Muscle of leg (tissue), 11 donors: ENCODE data around the gene TNNI2. TPM values are rescaled to one million over a fixed set of nuclear protein-coding genes. Genes with fewer than 3 reads are reported as not detected.

Experiments
- DNase-seq: peaks from one replicate; pipeline ENCODE4 v3.0.0; 2013
- H3K27ac ChIP-seq: one replicate; pipeline ENCODE4 v1.5.1; 2013; ENCODE audit warnings: mild to moderate bottlenecking, low read length, control low read depth
- H3K27me3 ChIP-seq: one replicate; pipeline ENCODE4 v1.6.1; 2013; ENCODE audit warnings: low read length; ENCODE audit not compliant: control insufficient read depth, insufficient read depth
- H3K36me3 ChIP-seq: one replicate; pipeline ENCODE4 v1.6.1; 2013; ENCODE audit warnings: low read length; ENCODE audit not compliant: control insufficient read depth, insufficient read depth
- H3K4me1 ChIP-seq: one replicate; pipeline ENCODE4 v1.6.1; 2013; ENCODE audit warnings: low read length; ENCODE audit not compliant: control insufficient read depth, insufficient read depth
- H3K4me3 ChIP-seq: one replicate; pipeline ENCODE4 v1.5.1; 2013; ENCODE audit warnings: low read length, control low read depth
- H3K9me3 ChIP-seq: replicated peaks from 2 replicates; pipeline ENCODE4 v1.6.1; 2013; ENCODE audit warnings: low read depth, low read length; ENCODE audit not compliant: control insufficient read depth
- whole genome bisulfite sequencing: methylation state at CpG from one replicate; pipeline ENCODE4 v1.1.5; 2013; ENCODE audit warnings: missing lambda C conversion rate; ENCODE audit not compliant: insufficient coverage; 5-methylcytosine and 5-hydroxymethylcytosine counted together
- polyA plus RNA-seq, 8 donors: library from polyadenylated mRNA; unstranded; fragments of 120-200 nt; gene quantifications; one replicate each; pipeline versions ENCODE4 v1.2.1 to v1.2.3, GENCODE V29; 2013; ENCODE audit warnings: inconsistent platforms in 1 of 8, low replicate concordance in 1 of 8; ENCODE audit not compliant: insufficient read length in 8 of 8, insufficient read depth in 1 of 8
- total RNA-seq: library from RNA; stranded (reverse); fragments of 120-200 nt; gene quantifications from one replicate; pipeline ENCODE4 v1.2.4, GENCODE V29; 2013

TNNI2 gene
- total and polyA plus RNA-seq, 9 donors: 1,548 to 4,090 (median 3,133) TPM

- no peak overlapping the region for H3K4me3 ChIP-seq
- DNase-seq: no peak
- no peak overlapping the region for H3K27ac ChIP-seq
- H3K36me3 ChIP-seq: no peaks in the 10 kb centered on the region
- H3K27me3 ChIP-seq: no peaks in the 10 kb centered on the region
- 100% methylated on average over 1 of the region's 1 CpG for WGBS
- H3K4me1 ChIP-seq: peaks cover 50% of the 10 kb centered on the region
- H3K9me3 ChIP-seq: no peaks in the 10 kb centered on the region
These were observed 21.3 kb downstream of the TNNI2 start for GRCh38 chr11:1860108-1860507.

- no peaks in the 10 kb centered on the region for H3K36me3 ChIP-seq
- peaks cover 41% of the 10 kb centered on the region for H3K4me1 ChIP-seq
- H3K9me3 ChIP-seq: no peaks in the 10 kb centered on the region
- H3K27ac ChIP-seq: no peak overlapping the region
- WGBS: 100% methylated on average over 3 of the region's 4 CpGs
- DNase-seq: no peak
- no peaks in the 10 kb centered on the region for H3K27me3 ChIP-seq
- no peak overlapping the region for H3K4me3 ChIP-seq
These were observed 22.9 kb downstream of the TNNI2 start for GRCh38 chr11:1861435-1862411.

GRCh38 chr11:1862588-1863351 is 24.0 kb downstream of the TNNI2 start:
- no peak overlapping the region for H3K27ac ChIP-seq
- DNase-seq: no peak
- H3K4me1 ChIP-seq: peaks cover 42% of the 10 kb centered on the region
- WGBS: 93% methylated on average over 9 of the region's 14 CpGs
- no peaks in the 10 kb centered on the region for H3K27me3 ChIP-seq
- no peaks in the 10 kb centered on the region for H3K36me3 ChIP-seq
- no peak overlapping the region for H3K4me3 ChIP-seq
- H3K9me3 ChIP-seq: no peaks in the 10 kb centered on the region

- H3K27ac ChIP-seq: peak overlapping the region; percentile 59
- no peaks in the 10 kb centered on the region for H3K36me3 ChIP-seq
- peaks cover 50% of the 10 kb centered on the region for H3K4me1 ChIP-seq
- WGBS: 26% methylated on average over 24 of the region's 27 CpGs
- no peaks in the 10 kb centered on the region for H3K9me3 ChIP-seq
- no peak overlapping the region for H3K4me3 ChIP-seq
- peak; percentile 95 for DNase-seq
- no peaks in the 10 kb centered on the region for H3K27me3 ChIP-seq
These were observed 24.8 kb downstream of the TNNI2 start for GRCh38 chr11:1863352-1864216.

- H3K9me3 ChIP-seq: no peaks in the 10 kb centered on the region
- peak overlapping the region; percentile 6 for H3K4me3 ChIP-seq
- WGBS: 29% methylated on average over 17 of the region's 18 CpGs
- H3K36me3 ChIP-seq: no peaks in the 10 kb centered on the region
- H3K4me1 ChIP-seq: peaks cover 56% of the 10 kb centered on the region
- peak overlapping the region; percentile 59 for H3K27ac ChIP-seq
- DNase-seq: no peak
- H3K27me3 ChIP-seq: no peaks in the 10 kb centered on the region
These were observed 25.4 kb downstream of the TNNI2 start for GRCh38 chr11:1864231-1864630.

- Histone ChIP-seq H3K9me3 (no peaks in the 10 kb centered on the region), H3K27me3 (no peaks in the 10 kb centered on the region), H3K36me3 (no peaks in the 10 kb centered on the region), H3K27ac (peak overlapping the region; percentile 59), H3K4me3 (peak overlapping the region; percentile 6), H3K4me1 (peaks cover 57% of the 10 kb centered on the region)
- peak; percentile 58 for DNase-seq
- WGBS: 66% methylated on average over 26 of the region's 30 CpGs
These were observed 26.3 kb downstream of the TNNI2 start for GRCh38 chr11:1864831-1865665.

- Histone ChIP-seq H3K27me3 (no peaks in the 10 kb centered on the region), H3K4me3 (no peak overlapping the region), H3K27ac (no peak overlapping the region), H3K36me3 (no peaks in the 10 kb centered on the region), H3K9me3 (no peaks in the 10 kb centered on the region), H3K4me1 (peaks cover 68% of the 10 kb centered on the region)
- no peak for DNase-seq
- WGBS: 87% methylated on average over 7 of the region's 8 CpGs
These were observed 27.4 kb downstream of the TNNI2 start for GRCh38 chr11:1866226-1866625.

GRCh38 chr11:1866776-1867175 is 28.0 kb downstream of the TNNI2 start:
- peaks cover 71% of the 10 kb centered on the region for H3K4me1 ChIP-seq
- H3K4me3 ChIP-seq: no peak overlapping the region
- no peak overlapping the region for H3K27ac ChIP-seq
- no peaks in the 10 kb centered on the region for H3K27me3 ChIP-seq
- no peak for DNase-seq
- 65% methylated on average over 14 of the region's 15 CpGs for WGBS
- no peaks in the 10 kb centered on the region for H3K9me3 ChIP-seq
- H3K36me3 ChIP-seq: no peaks in the 10 kb centered on the region

GRCh38 chr11:1867381-1867780 is 28.6 kb downstream of the TNNI2 start:
- H3K4me3 ChIP-seq: no peak overlapping the region
- H3K9me3 ChIP-seq: no peaks in the 10 kb centered on the region
- no peaks in the 10 kb centered on the region for H3K36me3 ChIP-seq
- no peak for DNase-seq
- H3K27me3 ChIP-seq: no peaks in the 10 kb centered on the region
- WGBS: 87% methylated on average over 6 of the region's 8 CpGs
- H3K27ac ChIP-seq: no peak overlapping the region
- peaks cover 71% of the 10 kb centered on the region for H3K4me1 ChIP-seq
